Measurements from ENCODE around the gene ZNF674. TPM values are rescaled to one million over a fixed set of nuclear protein-coding genes. Genes with fewer than 3 reads are reported as not detected.

ZNF674 gene
- total and polyA plus RNA-seq, 2 donors (not counting 1 experiment from before 2014, with no cell fraction given): 3.2 to 8.3 TPM

DNA sequence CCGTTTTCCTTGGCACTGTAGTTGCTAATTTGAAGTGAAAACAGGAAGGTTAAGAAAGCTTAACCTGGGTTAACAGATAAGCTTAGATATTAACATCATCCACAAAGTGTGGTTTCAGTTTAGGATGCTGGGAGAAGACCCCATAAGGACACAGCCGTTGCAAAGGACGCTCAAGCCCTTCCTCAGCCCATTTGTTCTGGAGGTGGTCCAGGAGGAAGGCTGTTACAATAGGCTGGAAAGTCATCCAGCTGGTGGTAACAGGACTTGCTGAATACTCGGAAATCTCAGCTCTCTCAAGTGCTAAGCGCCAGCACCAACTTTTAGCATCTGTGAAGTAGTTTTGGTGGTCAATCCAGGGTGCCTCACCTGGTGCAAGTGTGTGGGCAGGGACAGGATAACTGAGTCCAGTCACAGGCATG, 42.5 kb upstream of the ZNF674 start:
- H3K36me3 ChIP-seq (ENCODE audit: control insufficient read depth, insufficient read depth, low read length): no peaks in the 10 kb centered on the region
- H3K27ac ChIP-seq (ENCODE audit: insufficient read depth, low read length): peak overlapping the region; percentile 68
- H3K4me3 ChIP-seq (replicated peaks in 1 of 4; ENCODE audit: control extremely low read depth in 1 of 4, insufficient read depth in 1 of 4, low read depth in 3 of 4, low read length in 4 of 4): peak overlapping the region in 1 of 4 experiments; percentile 1
- TF ChIP-seq EZH2 (IDR thresholded peaks at IDR 0.05; ENCODE audit: low read length, missing control alignments): no peak
- no peak for TF ChIP-seq CTCF (conservative IDR thresholded peaks at IDR 0.05 in 1 of 2, IDR thresholded peaks at IDR 0.05 in 1 of 2; ENCODE audit: low read depth in 1 of 2, low read length in 2 of 2)
- peak overlapping the region; percentile 62 for H3K4me2 ChIP-seq (ENCODE audit: extremely low read depth, insufficient read depth, low read length)
- peak; percentile 44 to 55 for DNase-seq (ENCODE audit: low read depth in 2 of 2)
- H3K4me1 ChIP-seq (ENCODE audit: control insufficient read depth, extremely low read depth, insufficient read depth, low read length): peaks cover 15% of the 10 kb centered on the region
- no peaks in the 10 kb centered on the region for H3K27me3 ChIP-seq (ENCODE audit: control insufficient read depth, insufficient read depth, low read length)
- H3K9me3 ChIP-seq (ENCODE audit: control insufficient read depth, insufficient read depth, low read depth, low read length): no peaks in the 10 kb centered on the region
- H4K20me1 ChIP-seq (ENCODE audit: control insufficient read depth, extremely low read depth, insufficient read depth, low read length): no peaks in the 10 kb centered on the region
- no peak overlapping the region for H3K9ac ChIP-seq (ENCODE audit: insufficient read depth, low read length)
- H3K79me2 ChIP-seq (ENCODE audit: control insufficient read depth, insufficient read depth, low read length): peaks cover 4% of the 10 kb centered on the region
- peak overlapping the region; percentile 20 for H2AFZ ChIP-seq (ENCODE audit: low read length)

GRCh38 chrX:46587158-46587557, 41.9 kb upstream of the ZNF674 start:
- no peak overlapping the region for H3K9ac ChIP-seq (ENCODE audit: insufficient read depth, low read length)

GRCh38 chrX:46584736-46585135, 39.5 kb upstream of the ZNF674 start:
- Histone ChIP-seq H3K4me1 (ENCODE audit: control insufficient read depth, extremely low read depth, insufficient read depth, low read length) (peaks cover 16% of the 10 kb centered on the region), H3K9ac (ENCODE audit: insufficient read depth, low read length) (no peak overlapping the region), H2AFZ (ENCODE audit: low read length) (no peak overlapping the region), H3K27me3 (ENCODE audit: control insufficient read depth, insufficient read depth, low read length) (no peaks in the 10 kb centered on the region), H3K4me2 (ENCODE audit: extremely low read depth, insufficient read depth, low read length) (no peak overlapping the region), H3K36me3 (ENCODE audit: control insufficient read depth, insufficient read depth, low read length) (no peaks in the 10 kb centered on the region), H3K4me3 (replicated peaks in 1 of 4; ENCODE audit: control extremely low read depth in 1 of 4, insufficient read depth in 1 of 4, low read depth in 3 of 4, low read length in 4 of 4) (no peak overlapping the region), H3K27ac (ENCODE audit: insufficient read depth, low read length) (no peak overlapping the region), H3K79me2 (ENCODE audit: control insufficient read depth, insufficient read depth, low read length) (peaks cover 7% of the 10 kb centered on the region), H4K20me1 (ENCODE audit: control insufficient read depth, extremely low read depth, insufficient read depth, low read length) (no peaks in the 10 kb centered on the region), H3K9me3 (ENCODE audit: control insufficient read depth, insufficient read depth, low read depth, low read length) (no peaks in the 10 kb centered on the region)
- TF ChIP-seq EZH2 (IDR thresholded peaks at IDR 0.05; ENCODE audit: low read length, missing control alignments): no peak
- no peak for TF ChIP-seq CTCF (conservative IDR thresholded peaks at IDR 0.05 in 1 of 2, IDR thresholded peaks at IDR 0.05 in 1 of 2; ENCODE audit: low read depth in 1 of 2, low read length in 2 of 2)
- no peak for DNase-seq (ENCODE audit: low read depth in 2 of 2)

More at GRCh38 chrX:46587158-46587557, 41.9 kb upstream of the ZNF674 start:
- Histone ChIP-seq H3K4me2 (ENCODE audit: extremely low read depth, insufficient read depth, low read length) (no peak overlapping the region), H3K36me3 (ENCODE audit: control insufficient read depth, insufficient read depth, low read length) (no peaks in the 10 kb centered on the region), H3K27me3 (ENCODE audit: control insufficient read depth, insufficient read depth, low read length) (no peaks in the 10 kb centered on the region), H3K79me2 (ENCODE audit: control insufficient read depth, insufficient read depth, low read length) (peaks cover 4% of the 10 kb centered on the region), H3K4me3 (replicated peaks in 1 of 4; ENCODE audit: control extremely low read depth in 1 of 4, insufficient read depth in 1 of 4, low read depth in 3 of 4, low read length in 4 of 4) (no peak overlapping the region), H3K4me1 (ENCODE audit: control insufficient read depth, extremely low read depth, insufficient read depth, low read length) (peaks cover 17% of the 10 kb centered on the region), H2AFZ (ENCODE audit: low read length) (no peak overlapping the region), H4K20me1 (ENCODE audit: control insufficient read depth, extremely low read depth, insufficient read depth, low read length) (no peaks in the 10 kb centered on the region), H3K9me3 (ENCODE audit: control insufficient read depth, insufficient read depth, low read depth, low read length) (no peaks in the 10 kb centered on the region), H3K27ac (ENCODE audit: insufficient read depth, low read length) (peak overlapping the region; percentile 68)
- peak in 1 of 2 donors; percentile 76 for DNase-seq (ENCODE audit: low read depth in 2 of 2)
- TF ChIP-seq EZH2 (IDR thresholded peaks at IDR 0.05; ENCODE audit: low read length, missing control alignments) (no peak), CTCF (conservative IDR thresholded peaks at IDR 0.05 in 1 of 2, IDR thresholded peaks at IDR 0.05 in 1 of 2; ENCODE audit: low read depth in 1 of 2, low read length in 2 of 2) (no peak)

Data from fibroblast of lung (primary cell).